Occipital lobe (tissue), 2 donors: ENCODE results near the gene ZNF879. TPM values are rescaled to one million over a fixed set of nuclear protein-coding genes. Genes with fewer than 3 reads are reported as not detected.

ENCODE experiments used
- DNase-seq: peaks from one replicate; lab custom pipeline; 2025; lab: John Stamatoyannopoulos, UW
- total RNA-seq: library from RNA; depleted of rRNA; stranded (reverse); fragments of >200 nt; gene quantifications from one replicate; pipeline ENCODE4 v1.2.3, GENCODE V29; 2014

ZNF879 gene
- total RNA-seq, 1 donor from 2014 or later = 18.1 TPM

DNA sequence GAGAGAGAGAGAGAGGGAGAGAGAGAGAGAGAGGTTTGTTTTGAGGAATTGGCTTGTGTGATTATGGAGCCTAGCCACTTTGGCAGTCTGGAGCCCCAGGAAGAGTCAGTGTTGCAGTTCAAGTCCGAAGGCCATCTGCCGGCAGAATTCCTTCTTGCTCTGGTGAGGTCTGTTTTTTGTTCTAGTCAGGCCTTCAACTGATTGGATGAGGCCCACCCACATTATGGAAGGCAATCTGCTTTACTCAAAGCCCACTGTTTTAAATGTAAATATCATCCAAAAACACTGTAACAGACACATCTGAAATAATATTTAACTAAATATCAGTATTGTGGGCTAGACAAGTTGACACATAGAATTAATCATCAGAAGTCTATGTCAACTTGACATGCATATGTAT, 17.0 kb upstream of the ZNF879 start:
- DNase-seq = no peak

DNA sequence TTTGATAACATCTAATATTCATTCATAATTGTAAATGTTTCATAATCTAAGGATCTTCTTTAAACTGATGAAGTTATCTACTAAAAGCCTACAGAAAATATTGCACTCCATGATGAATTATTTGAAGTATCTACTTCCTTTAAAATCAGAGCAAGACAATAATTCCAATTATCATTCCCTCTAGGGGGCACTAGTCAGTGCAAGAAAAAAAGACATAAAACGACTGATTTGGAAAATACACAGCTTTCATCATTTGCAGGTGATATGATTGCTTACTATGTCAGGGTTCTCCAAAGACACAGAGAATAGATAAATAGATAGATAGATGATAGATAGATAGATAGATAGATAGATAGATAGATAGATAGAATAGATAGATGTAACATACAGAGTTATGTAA, 14.9 kb upstream of the ZNF879 start:
- no peak for DNase-seq

DNA sequence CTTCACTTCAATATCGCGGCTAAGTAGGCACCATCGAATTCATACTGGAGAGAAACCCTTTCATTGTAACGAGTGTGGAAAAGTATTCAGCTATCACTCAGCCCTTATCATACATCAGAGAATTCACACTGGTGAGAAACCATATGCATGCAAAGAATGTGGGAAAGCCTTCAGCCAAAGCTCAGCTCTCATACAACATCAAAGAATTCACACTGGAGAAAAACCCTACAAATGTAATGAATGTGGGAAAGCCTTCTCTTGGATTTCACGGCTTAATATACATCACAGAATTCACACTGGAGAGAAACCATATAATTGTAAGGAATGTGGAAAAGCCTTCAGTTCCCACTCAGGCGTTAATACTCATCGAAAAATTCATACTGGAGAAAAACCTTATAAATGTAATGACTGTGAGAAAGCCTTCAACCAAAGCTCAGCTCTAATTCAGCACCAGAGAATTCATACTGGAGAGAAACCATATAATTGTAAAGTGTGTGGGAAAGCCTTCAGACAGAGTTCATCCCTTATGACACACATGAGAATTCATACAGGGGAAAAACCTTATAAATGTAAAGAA, 9.5 kb downstream of the ZNF879 start:
- no peak for DNase-seq

DNA sequence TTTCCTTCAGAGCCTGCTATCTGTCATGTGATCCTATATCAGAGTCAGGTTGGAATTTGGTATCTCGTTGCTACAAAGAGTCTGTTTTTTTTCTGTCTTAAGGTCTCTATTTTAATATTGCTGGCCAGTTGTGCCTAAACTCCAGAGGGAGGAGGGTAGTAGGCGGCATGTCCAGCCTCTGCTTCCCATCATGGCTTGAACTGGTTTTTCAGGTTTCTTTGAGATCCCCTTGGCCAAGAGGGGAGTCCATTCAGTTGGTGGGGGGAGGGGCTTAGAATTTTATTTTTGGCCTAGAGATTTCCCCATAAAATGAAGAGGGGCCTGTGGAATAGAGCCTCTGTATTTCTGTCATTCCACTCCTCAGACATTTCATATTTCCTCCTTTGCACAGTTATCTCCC, 21.2 kb downstream of the ZNF879 start:
- no peak for DNase-seq

DNA sequence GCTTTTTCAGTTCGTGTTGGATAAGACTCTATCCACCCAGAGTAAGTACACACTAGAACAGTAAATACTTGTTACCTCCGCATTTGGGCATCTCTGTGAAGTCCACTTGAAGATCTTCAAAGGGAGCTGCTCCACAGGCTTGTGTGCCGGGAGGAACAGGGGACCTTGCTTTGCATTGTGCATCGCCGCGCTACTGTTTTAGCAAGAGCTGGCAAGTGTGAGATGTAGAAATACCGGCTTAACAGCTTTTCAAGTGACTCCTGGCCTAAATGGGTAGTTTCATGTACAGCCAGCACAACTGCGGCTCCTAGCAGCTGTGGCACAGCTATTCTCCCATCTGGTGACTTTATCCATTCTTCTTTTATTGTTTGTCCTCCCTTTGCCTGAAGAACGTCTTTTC, 28.2 kb downstream of the ZNF879 start:
- no peak for DNase-seq

DNA sequence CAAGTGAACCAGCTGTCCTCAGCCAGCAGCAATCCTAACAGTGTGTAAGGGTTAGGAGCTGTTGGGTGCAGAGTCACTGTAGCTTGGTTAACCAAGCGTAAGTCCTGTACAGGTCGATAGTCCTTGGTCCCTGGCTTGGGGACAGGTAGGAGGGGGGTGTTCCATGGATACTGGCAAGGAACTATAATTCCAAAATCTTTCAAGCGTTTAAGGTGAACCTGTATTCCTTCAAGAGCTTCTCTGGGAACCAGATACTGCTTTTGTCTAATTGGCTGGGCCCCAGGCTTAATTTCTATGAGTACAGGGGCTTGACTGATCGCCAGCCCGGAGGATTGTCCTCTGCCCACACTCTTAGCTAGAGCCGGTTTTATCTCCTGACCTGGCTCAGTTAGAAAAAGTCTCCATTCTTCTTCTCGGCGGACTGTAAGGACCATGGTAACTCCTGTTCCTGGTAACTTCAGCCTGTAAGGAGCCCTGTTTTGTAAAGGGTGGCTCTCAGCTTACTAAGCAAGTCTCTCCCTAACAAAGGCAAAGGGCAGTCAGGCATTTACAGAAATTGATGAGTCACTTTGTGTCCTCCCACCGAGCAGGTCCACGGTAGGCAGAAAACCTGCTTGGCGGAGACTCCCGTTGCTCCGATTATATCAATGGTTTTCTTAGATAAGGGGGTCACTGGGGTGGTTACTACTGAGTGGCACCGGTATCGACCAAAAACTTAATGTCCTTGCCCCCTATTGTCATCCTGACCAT, 30.6 kb downstream of the ZNF879 start:
- DNase-seq = no peak

DNA sequence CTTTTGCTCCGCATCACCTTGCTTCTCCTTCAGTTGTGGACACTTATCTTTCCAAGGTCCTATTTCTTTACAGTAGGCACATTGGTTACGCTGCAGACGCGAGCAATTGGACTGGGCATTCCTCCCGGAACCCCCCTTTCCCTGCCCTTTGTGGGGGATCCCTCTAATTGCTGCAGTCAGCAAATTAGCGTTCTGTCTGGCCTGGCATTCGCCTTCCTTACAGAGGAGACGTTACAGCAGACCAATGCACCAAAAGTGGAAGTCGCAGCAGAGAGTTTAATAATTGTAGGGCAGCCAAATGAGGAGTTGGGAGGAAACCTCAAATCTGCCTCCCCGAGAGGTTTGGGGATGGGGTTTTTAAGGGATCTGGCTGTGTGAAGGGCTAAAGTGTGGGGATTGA, 31.3 kb downstream of the ZNF879 start:
- no peak for DNase-seq

DNA sequence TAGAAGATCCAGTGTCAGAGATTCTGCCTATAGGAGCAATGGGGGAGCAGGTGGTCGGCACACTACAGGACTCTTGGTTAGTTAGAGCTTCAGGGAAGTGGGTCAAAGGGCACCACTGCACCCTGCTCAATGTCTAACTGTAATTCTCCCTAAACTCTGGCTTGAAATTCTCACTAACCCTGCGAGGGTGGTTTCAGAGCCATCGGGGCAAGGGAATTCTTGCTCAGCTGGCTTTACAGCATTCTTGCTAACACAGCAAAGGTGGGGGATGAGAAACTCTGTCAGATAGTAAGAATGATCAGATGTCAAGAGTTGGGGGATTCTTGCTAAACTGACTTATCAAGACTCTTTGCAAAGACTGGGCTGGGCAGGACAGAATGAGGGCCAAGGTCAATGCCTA, 31.8 kb downstream of the ZNF879 start:
- DNase-seq = no peak

DNA sequence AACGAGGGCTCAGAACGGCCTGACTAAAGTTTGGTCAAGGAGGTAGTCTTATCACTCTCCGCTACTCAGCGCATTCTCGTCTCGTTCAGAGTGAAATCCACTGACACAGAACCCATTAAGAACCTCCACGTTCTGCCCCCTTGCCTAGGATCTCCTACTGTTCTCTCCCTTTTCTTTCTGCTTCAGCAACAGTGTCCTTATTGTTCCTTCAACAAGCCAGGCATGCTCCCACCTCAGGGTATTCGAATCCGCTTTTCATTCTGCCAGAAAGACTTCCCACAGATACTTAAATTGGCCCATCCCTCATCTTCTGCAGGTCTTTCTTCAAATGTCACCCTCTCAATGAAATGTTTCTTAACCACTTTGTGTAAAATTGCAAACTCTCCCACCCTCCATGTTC, 32.2 kb downstream of the ZNF879 start:
- DNase-seq = no peak

DNA sequence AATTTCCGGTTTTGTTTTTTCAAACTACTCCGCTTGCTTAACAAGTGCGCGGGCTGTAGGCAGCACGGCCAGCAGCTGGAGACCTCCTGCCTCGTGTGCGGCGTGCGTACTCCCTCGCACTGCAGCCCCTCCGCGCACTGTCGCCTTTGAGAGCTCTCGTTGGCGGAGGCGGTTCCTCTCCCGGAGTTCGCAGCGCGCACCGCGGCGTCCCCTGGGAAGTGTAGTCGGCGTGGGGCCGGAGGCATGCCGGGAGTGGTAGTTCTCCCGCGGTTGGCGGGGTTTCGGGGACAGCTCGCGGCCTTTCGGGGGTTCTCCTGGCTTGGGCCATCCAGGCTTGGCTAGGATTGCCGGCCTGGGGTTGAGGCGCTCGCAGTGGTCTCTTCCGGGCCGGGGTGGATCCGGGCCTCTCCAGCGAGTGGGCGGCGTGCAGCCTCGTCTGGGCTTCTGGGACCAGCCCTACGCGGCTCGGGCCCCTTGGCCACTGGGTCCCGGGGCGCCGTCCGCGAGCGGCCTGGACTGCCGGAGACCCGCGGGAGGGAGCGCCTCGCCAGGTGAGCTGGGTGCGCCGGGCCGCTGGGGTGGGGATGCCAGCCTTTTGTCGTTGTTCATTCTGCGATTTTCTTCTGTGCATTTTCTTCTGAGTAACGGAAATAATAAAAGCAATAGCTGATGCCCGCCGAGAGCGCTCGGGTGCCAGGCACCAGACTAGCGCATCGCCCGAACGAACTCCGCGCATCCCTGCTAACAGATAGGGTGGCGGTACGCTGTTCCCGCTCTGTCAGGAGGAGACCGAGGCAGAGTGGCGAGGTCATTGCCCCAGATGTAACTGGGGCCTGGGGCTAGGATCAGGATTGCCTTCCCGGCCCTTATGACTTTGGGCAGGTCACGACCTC, 36.8 kb downstream of the ZNF879 start, which contains the start of gene ZNF354C:
Gene ZNF354C (plus strand): TSS at position 258 of the 893 bp plus-strand sequence. CDS start 1,696 bp downstream, outside the sequence.
- peak; percentile 87 for DNase-seq

DNA sequence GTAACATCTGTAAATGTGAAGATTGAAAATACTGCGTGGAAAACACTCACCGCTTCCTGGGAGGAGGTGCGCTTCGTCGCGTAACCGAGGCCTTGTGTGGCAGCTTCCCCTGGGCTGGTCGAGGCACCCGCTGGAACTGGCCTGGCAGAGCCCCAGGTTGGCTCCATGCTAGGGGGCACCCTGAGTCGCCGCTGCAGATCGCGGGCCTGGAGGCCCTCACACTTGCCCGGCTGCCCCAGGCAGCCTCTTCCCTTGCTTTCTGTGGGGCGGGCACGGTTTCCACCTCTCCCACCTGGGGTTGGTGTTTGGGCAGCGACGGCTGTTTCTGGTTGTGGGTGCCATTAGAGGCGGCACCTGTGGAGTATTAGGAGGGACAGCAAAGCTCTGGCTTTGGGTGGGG, 37.4 kb downstream of the ZNF879 start:
- no peak for DNase-seq

DNA sequence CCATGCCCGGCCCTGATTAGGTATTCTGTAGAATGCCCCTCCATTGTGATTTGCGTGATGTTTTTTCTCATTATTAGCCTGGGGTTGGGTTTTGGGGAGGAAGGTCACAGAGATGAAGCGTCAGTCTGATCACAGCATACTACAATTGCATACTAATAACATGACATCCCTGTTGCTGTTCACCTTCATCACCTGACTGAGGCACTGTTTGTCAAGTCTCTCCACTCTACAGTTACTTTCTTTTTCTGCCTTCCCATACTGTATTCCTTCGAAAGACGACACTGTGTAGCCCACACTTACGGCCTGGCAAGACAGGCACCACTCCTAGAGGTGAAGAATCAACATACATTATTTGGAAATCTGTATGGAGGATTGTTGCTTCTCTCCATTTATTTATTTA, 42.1 kb downstream of the ZNF879 start:
- no peak for DNase-seq

DNA sequence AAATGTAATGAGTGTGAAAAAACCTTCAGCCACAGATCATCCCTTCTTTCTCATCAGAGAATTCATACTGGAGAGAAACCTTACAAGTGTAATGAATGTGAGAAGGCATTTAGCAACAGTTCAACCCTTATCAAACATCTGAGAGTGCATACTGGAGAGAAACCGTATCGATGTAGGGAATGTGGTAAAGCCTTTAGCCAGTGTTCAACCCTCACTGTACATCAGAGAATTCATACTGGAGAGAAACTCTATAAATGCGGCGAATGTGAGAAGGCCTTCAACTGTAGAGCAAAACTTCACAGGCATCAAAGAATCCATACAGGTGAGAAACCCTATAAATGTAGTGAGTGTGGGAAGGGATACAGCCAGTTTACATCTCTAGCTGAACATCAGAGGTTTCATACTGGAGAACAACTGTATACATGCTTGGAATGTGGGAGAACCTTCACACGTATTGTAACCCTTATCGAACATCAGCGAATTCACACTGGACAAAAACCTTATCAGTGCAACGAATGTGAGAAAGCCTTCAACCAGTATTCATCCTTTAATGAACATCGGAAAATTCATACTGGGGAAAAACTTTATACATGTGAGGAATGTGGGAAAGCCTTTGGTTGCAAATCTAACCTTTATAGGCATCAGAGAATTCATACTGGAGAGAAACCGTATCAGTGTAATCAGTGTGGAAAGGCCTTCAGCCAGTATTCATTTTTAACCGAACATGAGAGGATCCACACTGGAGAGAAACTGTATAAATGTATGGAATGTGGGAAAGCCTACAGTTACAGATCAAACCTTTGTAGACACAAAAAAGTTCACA, 55.8 kb downstream of the ZNF879 start:
- no peak for DNase-seq

DNA sequence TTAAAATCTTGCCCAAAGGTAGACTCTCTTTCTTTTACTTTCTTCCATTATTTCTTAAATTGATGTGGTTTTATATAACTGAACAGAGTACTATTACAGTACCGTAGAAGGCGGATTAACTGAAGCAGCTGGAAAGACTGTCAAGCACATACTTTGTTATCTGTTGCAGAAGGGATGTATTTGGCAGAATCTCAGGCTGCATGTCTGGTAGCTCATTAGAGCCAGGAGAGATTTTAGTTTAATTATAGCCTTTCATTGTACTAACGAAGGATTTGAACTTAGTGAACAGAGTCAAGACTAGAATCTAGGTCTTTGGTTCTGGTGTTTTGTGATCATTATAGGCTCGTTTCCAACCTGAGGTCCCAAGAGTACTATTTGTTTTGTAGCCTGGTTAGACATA, 57.1 kb downstream of the ZNF879 start:
- DNase-seq = no peak

Other genes with a start within 250 kb of the ZNF879 start
- gene ZNF354B, start 163.9 kb upstream of the ZNF879 start, total RNA-seq = 34.9 TPM
- 9.4 TPM for gene ZFP2, start 127.9 kb upstream of the ZNF879 start, total RNA-seq
- 9.8 TPM for gene ZNF454, start 82.6 kb upstream of the ZNF879 start, total RNA-seq
- 0.16 TPM for gene GRM6, start 28.5 kb upstream of the ZNF879 start, total RNA-seq
- gene ZNF354C, start 36.6 kb downstream of the ZNF879 start, total RNA-seq = 59.6 TPM